HG02798 (cell line): ENCODE results near the gene LPP.

ENCODE experiments used
- ATAC-seq: cut with Tn5 transposase; IDR thresholded peaks from one replicate; pipeline ENCODE4 v1.9.1; 2021; ENCODE audit warnings: mild to moderate bottlenecking; ENCODE audit not compliant: unreplicated experiment, poor library complexity

The LPP gene

GRCh38 chr3:188134079-188134478 lies 19.9 kb upstream of the LPP start:
- no peak for ATAC-seq

DNA sequence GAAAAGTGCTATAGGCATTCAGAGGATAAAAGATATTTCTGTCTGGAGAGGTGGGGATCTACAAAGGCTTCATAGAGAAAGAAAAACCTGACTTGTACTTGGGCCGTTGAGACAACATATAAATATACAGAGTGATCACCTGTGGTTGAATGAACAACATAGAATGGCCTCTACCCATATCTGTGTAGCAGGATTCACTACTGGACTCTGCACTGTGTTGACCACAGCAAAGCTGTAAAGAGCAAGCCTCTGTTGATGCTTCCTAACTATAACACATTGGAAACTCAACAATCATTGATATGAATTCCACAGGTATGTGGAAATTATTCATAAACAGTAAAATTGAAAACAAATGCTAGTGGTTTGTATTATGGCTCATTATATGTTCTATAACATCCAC lies 19.1 kb upstream of the LPP start:
- no peak for ATAC-seq

DNA sequence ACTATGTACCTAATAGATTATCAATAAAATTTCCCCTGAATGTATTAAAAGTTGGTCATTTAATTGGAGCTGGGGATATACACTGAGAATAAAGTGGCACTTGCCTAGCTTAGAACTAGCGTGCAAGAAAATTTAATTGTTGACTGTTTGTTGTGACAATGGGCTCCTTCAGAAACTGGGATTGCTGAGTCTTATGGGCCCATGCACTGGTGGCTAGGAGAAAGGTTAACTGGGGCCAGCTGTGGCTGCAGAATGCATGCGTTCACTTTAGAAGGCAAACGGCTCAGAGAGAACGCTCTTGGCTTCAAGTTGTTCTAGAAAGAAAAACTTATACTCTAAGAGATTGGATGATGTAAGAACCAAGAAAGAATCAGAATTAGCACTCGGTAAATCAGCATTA lies 18.7 kb upstream of the LPP start:
- no peak for ATAC-seq

DNA sequence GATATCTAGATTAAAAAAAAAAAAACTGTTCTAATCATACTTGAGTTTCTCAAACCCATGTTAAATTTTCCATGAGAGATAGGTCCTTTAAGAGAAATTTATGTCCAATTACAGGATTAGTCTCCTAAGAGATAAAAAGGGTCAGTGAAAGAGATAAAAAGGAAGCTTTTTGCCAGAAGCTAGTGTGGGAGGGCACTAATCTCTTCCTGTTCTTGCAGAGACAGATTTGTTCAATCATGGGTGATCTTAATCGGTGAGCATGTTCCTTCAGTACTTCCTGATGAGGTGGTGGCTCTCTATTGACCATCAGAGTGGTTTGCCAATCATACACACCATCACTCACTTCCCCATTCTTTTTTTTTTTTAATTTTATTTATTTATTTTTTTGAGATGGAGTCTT lies 16.9 kb upstream of the LPP start:
- ATAC-seq, result no peak

DNA sequence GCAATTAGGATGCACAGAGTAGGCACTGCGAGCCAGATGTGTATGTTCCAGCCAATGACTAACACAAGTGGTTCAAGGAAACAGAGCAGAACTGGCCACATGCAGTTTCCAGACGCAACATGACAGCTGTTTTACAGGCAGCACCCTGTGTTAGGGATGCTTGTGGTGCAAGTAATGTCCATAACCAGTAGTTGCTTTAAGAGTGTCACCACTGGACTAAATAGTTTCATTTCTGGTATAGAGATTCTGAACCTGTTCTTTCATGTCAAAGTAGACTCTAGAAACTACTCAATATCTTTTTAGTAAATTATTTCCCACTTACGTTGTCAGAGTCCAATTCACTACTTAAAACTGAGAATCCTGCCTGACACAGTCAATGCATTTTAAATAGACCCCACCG lies 14.5 kb upstream of the LPP start:
- no peak for ATAC-seq

GRCh38 chr3:188146219-188146618 lies 7.7 kb upstream of the LPP start:
- ATAC-seq, result no peak

DNA sequence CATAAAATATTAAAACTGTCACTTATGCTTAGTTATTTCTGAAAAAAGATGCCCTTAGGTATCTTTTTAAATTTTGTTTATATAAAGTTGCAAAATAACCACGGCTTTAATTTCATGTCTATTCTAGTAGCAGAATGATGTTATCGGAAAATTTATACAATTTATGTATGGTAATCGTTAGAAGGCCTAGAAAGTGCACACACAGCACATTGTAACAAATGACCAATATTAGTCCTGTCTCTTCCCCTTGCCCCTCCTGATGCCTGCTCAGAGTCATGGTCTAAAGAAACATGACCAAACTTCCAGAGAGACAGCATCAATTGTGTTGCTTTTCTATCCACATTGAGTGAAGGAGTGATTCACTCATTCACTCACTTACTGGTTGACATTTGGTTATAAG lies 6.2 kb upstream of the LPP start:
- no peak for ATAC-seq

DNA sequence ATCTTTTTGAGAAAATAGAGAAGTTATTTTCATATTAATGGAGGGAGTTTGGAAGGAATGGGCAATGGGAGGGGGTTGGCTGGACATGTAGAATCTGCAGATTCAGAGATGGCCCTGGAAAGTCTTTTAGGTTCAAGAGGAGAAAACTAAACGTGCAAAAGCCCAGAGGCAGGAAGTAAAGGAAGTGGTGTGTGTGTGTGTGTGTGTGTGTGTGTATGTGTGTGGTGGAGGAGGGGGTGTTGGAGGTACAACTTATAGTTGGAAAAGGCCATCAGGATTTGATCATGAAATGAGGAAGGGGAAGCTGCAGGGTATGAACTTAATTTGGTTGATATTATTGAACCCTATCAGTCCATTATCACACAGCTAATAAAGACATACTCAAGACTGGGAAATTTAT lies 5.6 kb upstream of the LPP start:
- no peak for ATAC-seq

- no peak for ATAC-seq
These were observed 4.4 kb upstream of the LPP start for GRCh38 chr3:188149587-188149986.

DNA sequence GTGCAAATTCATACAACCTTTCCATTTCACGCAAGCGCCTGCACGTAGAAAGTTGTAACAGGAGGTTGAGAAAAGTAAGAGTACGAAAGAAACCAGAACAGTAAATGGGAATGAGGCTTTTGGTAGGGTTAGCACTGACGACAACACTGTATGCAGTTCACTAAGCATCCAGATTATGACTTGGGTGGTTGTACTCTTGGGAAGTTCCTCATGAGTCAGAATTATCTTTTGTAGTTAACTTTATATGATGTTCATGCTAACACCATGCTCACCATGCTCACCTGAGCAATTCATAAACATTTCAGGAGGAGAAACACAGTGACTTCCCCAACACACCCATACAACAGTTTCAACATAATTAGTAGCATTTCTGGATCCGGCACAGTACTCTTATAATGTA lies 3.0 kb upstream of the LPP start:
- no peak for ATAC-seq

DNA sequence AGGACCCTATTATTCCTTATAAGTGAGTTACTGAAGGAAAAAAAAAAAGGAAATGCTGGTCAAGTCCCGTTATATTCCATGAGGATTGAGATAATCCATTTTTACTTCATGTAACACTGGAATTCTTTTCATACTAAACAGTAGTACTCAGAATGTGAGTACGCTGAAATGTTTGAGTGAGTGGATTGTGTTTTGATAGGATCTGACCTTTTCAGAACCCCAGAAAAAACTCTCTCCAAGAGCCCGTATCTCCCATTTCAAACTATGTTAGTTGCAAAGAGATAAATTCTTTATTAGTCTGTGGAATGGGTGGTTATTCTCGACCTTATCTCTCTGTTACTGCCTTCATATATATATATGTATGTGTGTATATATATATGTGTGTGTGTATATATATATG lies 2.5 kb upstream of the LPP start:
- no peak for ATAC-seq

GRCh38 chr3:188152660-188153436 lies 1.1 kb upstream of the LPP start:
- no peak for ATAC-seq

GRCh38 chr3:188153437-188154013 lies 432 bp upstream of the LPP start:
- ATAC-seq, result peak; percentile 11

- no peak for ATAC-seq
These were observed 1.0 kb downstream of the LPP start for GRCh38 chr3:188154809-188155574.

DNA sequence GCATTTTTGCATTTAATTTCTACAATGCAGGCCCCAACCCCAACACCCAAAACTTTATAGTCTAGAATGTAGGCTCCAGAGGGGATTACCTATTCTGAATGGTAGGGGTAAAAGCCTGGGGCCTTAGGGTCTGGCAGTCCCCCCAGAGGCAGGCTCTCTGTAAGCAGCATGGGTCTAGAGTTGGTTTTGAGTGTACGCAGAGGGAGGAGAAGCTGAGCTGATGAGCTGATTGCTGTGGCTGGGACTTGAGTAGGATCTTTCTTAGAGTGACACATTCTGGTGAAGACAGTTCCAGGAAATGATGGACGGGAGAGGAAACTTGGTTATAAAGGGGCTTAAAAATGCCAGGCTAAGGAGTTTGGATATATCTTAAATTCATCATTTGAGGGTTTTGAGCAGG lies 2.1 kb downstream of the LPP start:
- ATAC-seq, result no peak

DNA sequence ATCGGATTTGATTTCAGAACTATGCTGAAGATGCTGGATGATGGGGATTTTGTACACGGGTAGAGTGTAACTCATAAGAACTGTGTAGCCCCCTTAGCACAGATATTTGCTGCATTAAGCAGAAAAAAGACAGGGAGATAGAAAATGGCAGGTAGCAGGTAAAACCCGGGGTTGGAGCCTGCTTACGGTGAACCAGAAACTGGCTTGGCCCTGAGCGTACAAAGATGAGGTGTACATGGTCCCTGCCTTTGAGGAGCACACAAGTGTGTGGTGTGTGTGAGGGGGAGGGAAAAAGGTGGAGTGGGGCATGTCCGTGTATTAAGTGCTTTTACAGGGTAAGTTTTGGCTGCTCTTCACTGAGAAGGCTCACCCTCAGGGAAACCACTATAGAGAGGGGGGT lies 3.5 kb downstream of the LPP start:
- no peak for ATAC-seq

- no peak for ATAC-seq
These were observed 4.0 kb downstream of the LPP start for GRCh38 chr3:188157971-188158370.

DNA sequence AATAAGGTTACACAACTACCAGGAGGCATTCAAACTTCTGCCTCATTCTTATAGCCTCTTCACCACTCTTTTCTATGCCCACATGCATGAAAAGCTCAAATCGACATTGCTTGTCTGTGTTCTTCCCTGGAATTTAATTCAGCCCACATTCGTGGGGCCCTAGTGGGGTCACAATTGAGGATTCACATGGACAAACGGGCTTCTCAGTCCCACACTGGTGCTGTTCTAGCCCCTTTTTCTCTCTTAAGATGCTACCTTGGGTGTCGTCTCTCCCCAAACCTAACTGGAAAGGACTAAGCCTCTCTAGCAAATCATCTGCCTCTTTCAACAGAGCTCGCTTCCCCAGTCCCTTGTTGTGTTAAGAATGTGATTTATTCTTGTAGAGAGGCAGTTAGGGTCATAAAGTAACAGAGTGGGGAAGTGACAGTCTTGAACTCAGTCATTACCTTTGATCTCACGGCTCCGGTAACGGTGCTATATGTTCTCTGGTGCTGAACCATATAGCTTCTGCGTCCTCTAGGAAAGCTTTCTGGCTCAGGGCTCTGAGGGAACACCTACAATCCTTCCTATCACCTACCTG lies 4.9 kb downstream of the LPP start:
- no peak for ATAC-seq

- no peak for ATAC-seq
These were observed 6.8 kb downstream of the LPP start for GRCh38 chr3:188160751-188161150.

DNA sequence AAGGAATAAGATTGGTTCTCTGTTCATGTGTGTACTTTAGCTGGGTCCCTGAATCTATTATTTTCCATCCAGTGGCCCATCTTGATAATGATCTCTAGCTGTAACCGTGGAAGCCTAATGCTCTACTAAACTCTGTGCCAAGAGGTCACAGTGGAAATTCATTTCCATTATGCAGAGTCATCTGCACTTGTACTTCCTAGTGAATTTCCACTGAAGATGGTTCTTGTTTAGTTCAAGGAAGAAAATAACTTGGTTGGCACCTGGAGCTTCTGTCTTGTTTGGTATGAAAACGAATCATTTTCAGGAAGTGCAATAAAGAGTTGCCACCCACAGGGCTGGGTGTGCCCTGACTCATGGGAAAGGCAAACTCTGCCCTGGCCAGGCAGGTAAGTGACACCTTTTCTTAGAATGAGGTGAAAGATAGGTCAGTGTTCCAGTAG lies 10.3 kb downstream of the LPP start:
- no peak for ATAC-seq

DNA sequence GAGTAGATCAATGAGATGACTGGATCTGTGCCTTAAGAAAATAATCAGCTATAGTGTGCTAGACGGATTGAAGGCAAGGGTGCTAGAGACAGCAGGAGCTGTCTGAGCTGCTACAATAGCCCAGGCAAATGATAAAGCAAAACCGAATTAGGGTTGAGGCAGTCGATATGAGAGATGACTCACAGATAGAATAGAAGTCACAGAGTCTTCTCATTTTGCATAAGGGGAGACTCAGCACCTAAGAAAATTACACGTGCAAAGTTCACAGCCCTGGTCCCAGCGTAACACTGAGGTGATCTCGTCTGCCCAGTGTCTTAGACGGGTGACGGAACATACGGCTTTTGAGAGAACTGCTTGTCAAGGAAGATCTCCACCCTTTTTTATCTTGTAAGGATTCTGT lies 11.6 kb downstream of the LPP start:
- ATAC-seq, result no peak
